H1 (cell line): ENCODE measurements around the gene CIRBP. TPM values are rescaled to one million over a fixed set of nuclear protein-coding genes. Genes with fewer than 3 reads are reported as not detected.

Source experiments
- BCL11A ChIP-seq, 2 experiments: IDR thresholded peaks; one replicate each; pipeline ENCODE4 v1.6.1; 2011; ENCODE audit warnings: low read depth in 2 of 2, low read length in 2 of 2, mild to moderate bottlenecking in 2 of 2
- CBX5 ChIP-seq: fragments of 300-800, 300-1000 bp; sonication (generic); IDR thresholded peaks from 2 replicates; pipeline ENCODE4 v1.7.1; 2016; ENCODE audit warnings: antibody characterized with exemption, low read length, low read depth
- CTBP2 ChIP-seq: IDR thresholded peaks from 2 replicates; pipeline ENCODE4 v1.7.0; 2011; ENCODE audit warnings: borderline replicate concordance, mild to moderate bottlenecking, moderate library complexity, mixed read lengths, low read length; ENCODE audit not compliant: insufficient read depth, insufficient read length
- EZH2 ChIP-seq: fragments of 200-600 bp; sonication (generic); IDR thresholded peaks from 2 replicates; pipeline ENCODE4 v1.7.1; 2012; ENCODE audit warnings: low read depth, mild to moderate bottlenecking, moderate library complexity, low read length, inconsistent platforms; ENCODE audit not compliant: severe bottlenecking
- HDAC2 ChIP-seq, 2 experiments: fragments of 300-600 bp in 1 of 2; sonication (generic) in 1 of 2; IDR thresholded peaks; 2 replicates each; pipeline ENCODE4 v1.6.1; 2011 to 2012; ENCODE audit warnings: low read depth in 2 of 2, low read length in 2 of 2, mild to moderate bottlenecking in 2 of 2, moderate library complexity in 2 of 2, borderline replicate concordance in 1 of 2, inconsistent platforms in 1 of 2
- HDAC6 ChIP-seq: IDR thresholded peaks from one replicate; pipeline ENCODE4 v1.7.1; 2012; ENCODE audit warnings: low read depth, mild to moderate bottlenecking, inconsistent platforms, low read length, moderate library complexity
- KDM1A ChIP-seq: fragments of 200-600, 300-600 bp; sonication (generic); IDR thresholded peaks from 2 replicates; pipeline ENCODE4 v1.7.1; 2016; ENCODE audit warnings: mild to moderate bottlenecking, low read length, borderline replicate concordance
- KDM5A ChIP-seq: fragments of 200-600 bp; IDR thresholded peaks from 2 replicates; pipeline ENCODE4 v1.7.1; 2012; ENCODE audit warnings: mild to moderate bottlenecking, low read length, inconsistent platforms, mixed read lengths
- MAFK ChIP-seq: IDR thresholded peaks from 2 replicates; pipeline ENCODE4 v1.6.1; 2012; ENCODE audit warnings: low read depth, mild to moderate bottlenecking, improper control_type of control experiment, low read length
- NRF1 ChIP-seq: IDR thresholded peaks from 2 replicates; pipeline ENCODE4 v1.6.1; 2011; ENCODE audit warnings: mild to moderate bottlenecking, low read depth, low read length, improper control_type of control experiment
- PHF8 ChIP-seq: fragments of 200-600 bp; sonication (generic); conservative IDR thresholded peaks from 2 replicates; pipeline ENCODE4 v1.7.1; 2012; ENCODE audit warnings: low read depth, mild to moderate bottlenecking, inconsistent platforms, low read length, moderate library complexity
- POLR2A ChIP-seq, 2 experiments: IDR thresholded peaks; 1 replicate in 1 of 2; 2 replicates in 1 of 2; pipeline ENCODE4 v1.6.1; 2011; ENCODE audit warnings: low read depth in 2 of 2, low read length in 2 of 2, mild to moderate bottlenecking in 2 of 2; ENCODE audit errors: control extremely low read depth in 1 of 2
- POU5F1 ChIP-seq: IDR thresholded peaks from 2 replicates; pipeline ENCODE4 v1.6.1; 2011; ENCODE audit warnings: low read depth, mild to moderate bottlenecking, low read length, moderate library complexity
- SIX5 ChIP-seq: IDR thresholded peaks from 2 replicates; pipeline ENCODE4 v1.6.1; 2011; ENCODE audit warnings: mild to moderate bottlenecking, low read depth, low read length
- SP2 ChIP-seq: IDR thresholded peaks from 2 replicates; pipeline ENCODE4 v1.6.1; 2012; ENCODE audit warnings: mild to moderate bottlenecking, low read length, inconsistent platforms
- YY1 ChIP-seq: IDR thresholded peaks from 2 replicates; pipeline ENCODE4 v1.6.1; 2011; ENCODE audit warnings: low read depth, mild to moderate bottlenecking, low read length
- polyA plus RNA-seq, 7 experiments: library from polyadenylated mRNA; depleted of rRNA in 3 of 7; stranded (reverse) in 5 of 7; unstranded in 2 of 7; fragments of >200 nt in 5 of 7; fragments of 200-250 nt in 2 of 7; gene quantifications; 1 replicate in 5 of 7; 2 replicates in 1 of 7; 4 replicates in 1 of 7; pipeline versions ENCODE4 v1.2.1 to v1.2.3, GENCODE V29; 2011 to 2013; ENCODE audit warnings: missing spikeins in 2 of 7, mixed read lengths in 2 of 7
- total RNA-seq: library from RNA; stranded (reverse); fragmentation: NEBNext Ultra II Directional; extraction: Animal tissue kit (Norgen Biotek cat#: 25700); gene quantifications from 2 replicates; pipeline ENCODE4 v1.2.1, GENCODE V29; 2021
- TF ChIP-seq, protein P1 (sequence below): IDR thresholded peaks from 2 replicates; pipeline ENCODE4 v1.6.1; 2011; ENCODE audit warnings: low read depth, mild to moderate bottlenecking, low read length; ENCODE audit not compliant: insufficient read depth
- TF ChIP-seq, protein P2 (sequence below): IDR thresholded peaks from 2 replicates; pipeline ENCODE4 v1.6.1; 2011; ENCODE audit warnings: low read length, improper control_type of control experiment

The CIRBP gene
- total and polyA plus RNA-seq, 2 of the 8 experiments (the other 6 are each of a cell fraction or from before 2014, with no cell fraction given) = 175 to 199 TPM

DNA sequence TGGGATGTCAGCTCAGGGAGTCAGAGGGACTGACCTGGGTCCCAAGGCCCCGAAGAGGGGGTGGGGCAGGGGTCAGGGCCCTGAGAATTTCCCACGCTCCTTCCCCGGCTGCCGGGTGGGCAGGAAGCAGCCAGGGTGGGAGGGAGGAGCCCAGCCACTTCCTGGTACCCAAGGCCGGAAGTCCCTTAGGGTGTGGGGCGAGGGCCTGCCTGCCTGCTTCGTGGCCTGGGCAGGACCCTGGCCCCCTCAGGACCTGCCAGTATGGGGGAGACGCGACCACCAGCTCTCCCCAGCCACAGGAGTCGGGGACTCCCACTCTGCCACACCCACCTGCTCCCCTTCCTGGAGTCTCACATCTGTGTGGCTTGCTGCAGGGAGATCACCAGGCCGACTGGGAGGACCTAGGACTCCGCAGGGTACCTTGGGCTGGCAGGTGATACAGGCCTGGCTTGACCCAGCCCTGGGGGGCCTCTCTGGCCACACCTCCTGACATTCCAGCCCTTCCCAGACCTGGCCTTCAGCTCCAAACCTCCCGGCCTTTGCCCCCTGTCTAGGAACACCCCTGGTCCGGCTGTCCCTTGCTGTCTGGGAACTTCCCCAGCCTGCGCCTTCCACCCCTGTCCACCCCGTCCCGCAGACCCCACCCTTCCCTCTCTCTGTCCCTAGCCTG is 9.8 kb upstream of the CIRBP start (continued):
- TF ChIP-seq, protein P1, sequence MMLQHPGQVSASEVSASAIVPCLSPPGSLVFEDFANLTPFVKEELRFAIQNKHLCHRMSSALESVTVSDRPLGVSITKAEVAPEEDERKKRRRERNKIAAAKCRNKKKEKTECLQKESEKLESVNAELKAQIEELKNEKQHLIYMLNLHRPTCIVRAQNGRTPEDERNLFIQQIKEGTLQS = no peak
- TF ChIP-seq KDM5A (no peak), POLR2A (IDR thresholded peaks at IDR 0.05; ENCODE audit: control extremely low read depth in 1 of 2, low read depth in 2 of 2, low read length in 2 of 2) (peak; percentile 73 to 96), POU5F1 (no peak), YY1 (no peak), PHF8 (no peak), SP2 (no peak), KDM1A (no peak), MAFK (no peak), NRF1 (no peak), SIX5 (no peak), CBX5 (no peak), EZH2 (no peak), BCL11A (IDR thresholded peaks at IDR 0.05; ENCODE audit: low read depth in 2 of 2, low read length in 2 of 2) (no peak), HDAC6 (no peak), HDAC2 (IDR thresholded peaks at IDR 0.05; ENCODE audit: borderline replicate concordance in 1 of 2, low read depth in 2 of 2, low read length in 2 of 2) (0 out of 4 replicates have a peak, but pooled peaks of 1 of the 2 experiments have one; percentile 43), CTBP2 (no peak)
- TF ChIP-seq, protein P2, sequence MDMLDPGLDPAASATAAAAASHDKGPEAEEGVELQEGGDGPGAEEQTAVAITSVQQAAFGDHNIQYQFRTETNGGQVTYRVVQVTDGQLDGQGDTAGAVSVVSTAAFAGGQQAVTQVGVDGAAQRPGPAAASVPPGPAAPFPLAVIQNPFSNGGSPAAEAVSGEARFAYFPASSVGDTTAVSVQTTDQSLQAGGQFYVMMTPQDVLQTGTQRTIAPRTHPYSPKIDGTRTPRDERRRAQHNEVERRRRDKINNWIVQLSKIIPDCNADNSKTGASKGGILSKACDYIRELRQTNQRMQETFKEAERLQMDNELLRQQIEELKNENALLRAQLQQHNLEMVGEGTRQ = no peak
